Nephron progenitor cell (in vitro differentiated cells): ENCODE measurements around the gene VWC2.

Experiments used
- DNase-seq: peaks from one replicate; pipeline ENCODE4 v3.0.0; 2021
- H3K27ac Mint-ChIP-seq: 2 replicates; pipeline ENCODE4 v1.8.0; 2021; ENCODE audit warnings: mild to moderate bottlenecking, moderate library complexity, mixed read lengths
- H3K27me3 Mint-ChIP-seq: 2 replicates; pipeline ENCODE4 v1.8.0; 2021; ENCODE audit warnings: mild to moderate bottlenecking, low read depth, mixed read lengths; ENCODE audit not compliant: poor library complexity
- H3K36me3 Mint-ChIP-seq: 2 replicates; pipeline ENCODE4 v1.8.0; 2021; ENCODE audit warnings: low read depth, mixed read lengths
- H3K4me1 Mint-ChIP-seq: 2 replicates; pipeline ENCODE4 v1.8.0; 2021; ENCODE audit warnings: mixed read lengths
- H3K4me3 Mint-ChIP-seq: 2 replicates; pipeline ENCODE4 v1.8.0; 2021; ENCODE audit warnings: mild to moderate bottlenecking, moderate library complexity, mixed read lengths
- H3K9me3 Mint-ChIP-seq: 2 replicates; pipeline ENCODE4 v1.8.0; 2021; ENCODE audit warnings: mild to moderate bottlenecking, moderate library complexity, mixed read lengths
- TF ChIP-seq, protein P1 (sequence below): fragments of 200-600 bp; sonication (generic); IDR thresholded peaks from 2 replicates; pipeline ENCODE4 v1.5.0; 2021; ENCODE audit warnings: antibody characterized with exemption

The VWC2 gene

DNA sequence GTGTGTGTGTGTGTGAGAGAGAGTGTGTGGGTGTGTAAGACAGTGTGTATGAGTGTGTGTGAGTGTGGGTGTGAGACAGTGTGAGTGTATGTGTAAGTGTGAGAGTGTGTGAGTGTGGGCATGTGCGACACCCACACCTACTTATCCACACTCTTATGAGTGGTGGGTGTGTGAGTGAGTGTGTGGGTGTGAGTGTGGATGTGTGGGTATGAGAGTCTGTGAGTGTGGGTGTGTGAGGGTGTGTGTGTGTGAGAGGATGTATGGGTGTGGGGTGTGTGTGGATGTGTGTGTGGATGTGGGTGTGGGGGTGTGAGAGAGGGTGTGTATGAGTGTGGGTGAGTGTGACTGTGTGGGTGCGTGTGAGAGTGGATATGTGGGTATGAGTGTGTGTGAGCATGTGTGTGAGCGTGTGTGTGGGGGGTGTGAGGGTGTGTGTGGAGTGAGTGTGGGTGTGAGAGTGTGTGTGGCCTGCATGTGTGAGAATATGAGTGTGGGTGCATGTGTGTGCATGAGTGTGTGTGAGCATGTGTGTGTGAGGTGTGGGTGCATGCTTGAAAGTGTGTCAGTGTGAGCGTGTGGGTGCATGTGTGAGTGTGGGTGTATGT lies 15.1 kb downstream of the VWC2 start:
- TF ChIP-seq, protein P1, sequence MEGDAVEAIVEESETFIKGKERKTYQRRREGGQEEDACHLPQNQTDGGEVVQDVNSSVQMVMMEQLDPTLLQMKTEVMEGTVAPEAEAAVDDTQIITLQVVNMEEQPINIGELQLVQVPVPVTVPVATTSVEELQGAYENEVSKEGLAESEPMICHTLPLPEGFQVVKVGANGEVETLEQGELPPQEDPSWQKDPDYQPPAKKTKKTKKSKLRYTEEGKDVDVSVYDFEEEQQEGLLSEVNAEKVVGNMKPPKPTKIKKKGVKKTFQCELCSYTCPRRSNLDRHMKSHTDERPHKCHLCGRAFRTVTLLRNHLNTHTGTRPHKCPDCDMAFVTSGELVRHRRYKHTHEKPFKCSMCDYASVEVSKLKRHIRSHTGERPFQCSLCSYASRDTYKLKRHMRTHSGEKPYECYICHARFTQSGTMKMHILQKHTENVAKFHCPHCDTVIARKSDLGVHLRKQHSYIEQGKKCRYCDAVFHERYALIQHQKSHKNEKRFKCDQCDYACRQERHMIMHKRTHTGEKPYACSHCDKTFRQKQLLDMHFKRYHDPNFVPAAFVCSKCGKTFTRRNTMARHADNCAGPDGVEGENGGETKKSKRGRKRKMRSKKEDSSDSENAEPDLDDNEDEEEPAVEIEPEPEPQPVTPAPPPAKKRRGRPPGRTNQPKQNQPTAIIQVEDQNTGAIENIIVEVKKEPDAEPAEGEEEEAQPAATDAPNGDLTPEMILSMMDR: no peak
- no peak overlapping the region for H3K27ac Mint-ChIP-seq

DNA sequence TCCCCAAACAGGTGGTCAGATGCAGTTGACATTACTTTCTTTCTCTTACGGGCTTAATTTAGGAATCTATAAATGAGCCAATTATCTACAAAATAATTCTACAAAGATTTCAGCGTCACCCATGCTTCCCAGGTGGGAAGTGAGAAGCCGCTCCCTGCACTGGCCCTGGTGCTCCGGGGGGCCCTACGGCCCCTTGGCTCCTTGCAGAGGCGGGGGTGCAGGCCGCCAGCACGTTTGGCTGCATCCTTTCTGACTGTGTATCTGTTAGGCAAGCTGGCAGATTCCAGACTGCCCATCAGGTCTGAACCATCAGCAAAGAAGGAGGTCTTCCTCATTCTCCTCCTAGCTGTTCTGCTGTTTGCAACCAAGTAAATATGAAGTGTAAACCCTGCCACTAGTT lies 16.3 kb downstream of the VWC2 start:
- Mint-ChIP-seq H3K4me1 (peaks cover 18% of the 10 kb centered on the region), H3K4me3 (no peak overlapping the region), H3K27ac (no peak overlapping the region), H3K9me3 (peaks cover 5% of the 10 kb centered on the region), H3K27me3 (peaks cover 19% of the 10 kb centered on the region), H3K36me3 (no peaks in the 10 kb centered on the region)
- DNase-seq: no peak
- TF ChIP-seq, protein P1: no peak

More for the DNA sequence above, 15.1 kb downstream of the VWC2 start:
- Mint-ChIP-seq H3K9me3 (peaks cover 5% of the 10 kb centered on the region), H3K36me3 (no peaks in the 10 kb centered on the region), H3K27me3 (peaks cover 19% of the 10 kb centered on the region), H3K4me3 (no peak overlapping the region), H3K4me1 (peaks cover 18% of the 10 kb centered on the region)
- no peak for DNase-seq

DNA sequence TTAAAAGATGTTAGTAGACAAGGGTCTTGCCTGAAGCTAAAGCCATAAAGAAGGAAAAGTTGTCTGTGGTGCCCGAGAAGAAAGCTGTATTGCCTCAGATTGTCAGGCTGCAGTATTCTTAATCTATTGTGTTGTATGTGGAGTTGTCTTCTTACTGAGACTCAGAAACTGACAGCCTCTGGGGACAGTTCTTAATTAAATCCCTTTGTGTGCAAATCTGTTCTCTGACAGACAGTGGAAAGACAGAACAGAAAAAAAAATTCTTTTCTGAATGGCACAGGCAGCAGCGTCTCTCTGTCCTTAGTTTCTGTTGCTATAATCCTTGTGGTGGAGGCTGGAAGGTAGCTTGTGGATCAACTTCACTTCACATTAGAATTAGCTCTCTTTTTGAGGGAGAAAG lies 16.8 kb downstream of the VWC2 start:
- DNase-seq: no peak
- no peak overlapping the region for H3K4me3 Mint-ChIP-seq
- no peak overlapping the region for H3K27ac Mint-ChIP-seq
- H3K9me3 Mint-ChIP-seq: peaks cover 5% of the 10 kb centered on the region
- H3K27me3 Mint-ChIP-seq: peaks cover 19% of the 10 kb centered on the region
- TF ChIP-seq, protein P1: no peak
- H3K4me1 Mint-ChIP-seq: peaks cover 18% of the 10 kb centered on the region
- no peaks in the 10 kb centered on the region for H3K36me3 Mint-ChIP-seq

DNA sequence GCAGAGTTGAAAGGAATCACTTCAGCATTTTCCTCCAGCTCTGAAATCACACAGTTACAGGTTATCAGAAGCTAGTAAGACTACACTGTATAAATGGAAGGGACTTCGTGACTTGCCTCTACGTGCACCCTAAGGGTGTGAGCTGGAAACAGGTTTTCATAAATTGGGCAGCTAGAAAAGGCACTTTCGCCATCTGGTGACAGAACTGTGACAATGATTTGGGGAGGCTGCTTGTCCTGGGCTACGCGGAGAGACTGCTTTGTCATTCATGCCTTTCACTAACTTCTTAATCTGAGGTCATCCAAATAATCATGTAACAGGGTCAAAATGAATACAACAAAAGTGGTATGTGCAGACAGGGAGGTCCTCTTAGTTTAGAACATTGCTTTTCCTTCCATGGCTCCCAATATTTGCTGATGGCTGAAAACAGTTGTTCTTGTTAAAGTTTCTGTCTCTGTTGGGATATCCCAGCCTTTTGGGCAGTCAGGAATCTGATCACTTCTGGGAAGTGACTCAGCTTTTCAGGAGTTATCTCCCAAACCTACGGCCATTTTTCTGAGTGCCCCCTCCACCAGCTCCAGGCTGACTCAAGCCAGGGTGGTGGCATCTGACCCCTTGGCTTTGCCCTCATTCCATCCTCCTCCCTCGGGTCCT lies 17.8 kb downstream of the VWC2 start:
- peaks cover 18% of the 10 kb centered on the region for H3K4me1 Mint-ChIP-seq
- H3K27ac Mint-ChIP-seq: no peak overlapping the region
- peaks cover 5% of the 10 kb centered on the region for H3K9me3 Mint-ChIP-seq
- peak; percentile 31 for DNase-seq
- peaks cover 19% of the 10 kb centered on the region for H3K27me3 Mint-ChIP-seq
- H3K36me3 Mint-ChIP-seq: no peaks in the 10 kb centered on the region
- TF ChIP-seq, protein P1: peak; percentile 47
- H3K4me3 Mint-ChIP-seq: no peak overlapping the region

DNA sequence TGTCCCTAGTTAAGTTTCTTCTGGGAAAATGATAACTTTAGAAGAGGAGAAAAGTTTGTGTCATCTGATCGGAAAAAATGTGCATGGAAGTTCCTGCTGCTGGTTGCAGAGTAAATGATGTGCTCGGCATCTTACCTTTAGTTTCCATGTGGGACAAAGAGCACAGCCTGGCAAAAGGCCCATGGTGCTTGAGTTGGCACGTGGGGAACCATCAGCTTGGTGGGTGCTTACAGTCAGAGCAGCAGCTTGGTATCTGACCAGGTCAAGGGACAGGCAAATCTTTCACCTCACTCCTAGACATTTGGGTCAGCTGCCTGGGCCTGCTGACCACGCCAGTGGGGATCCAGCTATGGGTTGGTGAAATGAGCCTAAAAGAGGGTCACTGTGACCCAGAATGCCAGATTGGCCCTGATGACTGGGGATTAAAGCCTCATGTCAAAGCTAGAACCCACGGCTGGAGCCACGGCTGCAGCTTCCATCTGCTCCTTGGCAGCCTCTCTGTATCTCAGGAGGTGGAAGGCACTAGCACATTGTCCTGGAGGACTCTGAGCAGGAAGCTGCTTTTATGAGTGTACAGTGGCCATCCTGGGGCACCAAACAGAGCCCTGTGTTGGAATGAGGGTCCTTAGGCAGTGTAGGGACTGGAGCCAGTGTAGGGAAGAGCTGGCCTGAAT lies 24.7 kb downstream of the VWC2 start:
- Mint-ChIP-seq H3K4me1 (peaks cover 21% of the 10 kb centered on the region), H3K4me3 (no peak overlapping the region), H3K36me3 (no peaks in the 10 kb centered on the region), H3K27me3 (peaks cover 4% of the 10 kb centered on the region), H3K9me3 (no peaks in the 10 kb centered on the region), H3K27ac (no peak overlapping the region)
- TF ChIP-seq, protein P1: no peak
- DNase-seq: no peak
